ENCODE measurements around the gene MYO3B. TPM values are rescaled to one million over a fixed set of nuclear protein-coding genes. Genes with fewer than 3 reads are reported as not detected.

MYO3B gene
- polyA plus RNA-seq, 2 of the 4 experiments (the other 2 are of a cell fraction): 0.01 TPM; not detected in 1

- DNase-seq (ENCODE audit: low read depth in 1 of 2, low spot score in 1 of 2) (no peak), ATAC-seq (no peak), FAIRE-seq (no peak)
- CTCF ChIA-PET: interaction anchor here (0.6 to 7.9 kb wide), 6 partner anchors 8 to 437 kb away, joined by 3 to 79 read pairs (median 7); partner anchors contain the start of gene GAD1
- no peaks in the 10 kb centered on the region for H3K4me1 ChIP-seq
- no peaks in the 10 kb centered on the region for H3K9me3 ChIP-seq
- POLR2A ChIA-PET: no interaction called here
- no peak overlapping the region for H3K27ac ChIP-seq
- WGBS (ENCODE audit: missing lambda C conversion rate): 28% methylated on average over 8 of the region's 8 CpGs
- H3K4me2 ChIP-seq: no peak overlapping the region
- H3K4me3 ChIP-seq: no peak overlapping the region
- peak; percentile 19; the same call in 2 of the 3 replicates for TF ChIP-seq CTCF (IDR thresholded peaks at IDR 0.05)
- TF ChIP-seq RAD21 (conservative IDR thresholded peaks at IDR 0.05 in 1 of 2, IDR thresholded peaks at IDR 0.05 in 1 of 2): 0 out of 5 replicates have a peak, but pooled peaks of 1 of the 2 experiments have one; percentile 8
- no peak for TF ChIP-seq RARB (CRISPR knock-in tag; IDR thresholded peaks at IDR 0.05)
These were observed 199.7 kb downstream of the MYO3B start for GRCh38 chr2:170377500-170378207.

- WGBS (ENCODE audit: missing lambda C conversion rate): 33% methylated on average over 4 of the region's 4 CpGs
- TF ChIP-seq, protein P1, sequence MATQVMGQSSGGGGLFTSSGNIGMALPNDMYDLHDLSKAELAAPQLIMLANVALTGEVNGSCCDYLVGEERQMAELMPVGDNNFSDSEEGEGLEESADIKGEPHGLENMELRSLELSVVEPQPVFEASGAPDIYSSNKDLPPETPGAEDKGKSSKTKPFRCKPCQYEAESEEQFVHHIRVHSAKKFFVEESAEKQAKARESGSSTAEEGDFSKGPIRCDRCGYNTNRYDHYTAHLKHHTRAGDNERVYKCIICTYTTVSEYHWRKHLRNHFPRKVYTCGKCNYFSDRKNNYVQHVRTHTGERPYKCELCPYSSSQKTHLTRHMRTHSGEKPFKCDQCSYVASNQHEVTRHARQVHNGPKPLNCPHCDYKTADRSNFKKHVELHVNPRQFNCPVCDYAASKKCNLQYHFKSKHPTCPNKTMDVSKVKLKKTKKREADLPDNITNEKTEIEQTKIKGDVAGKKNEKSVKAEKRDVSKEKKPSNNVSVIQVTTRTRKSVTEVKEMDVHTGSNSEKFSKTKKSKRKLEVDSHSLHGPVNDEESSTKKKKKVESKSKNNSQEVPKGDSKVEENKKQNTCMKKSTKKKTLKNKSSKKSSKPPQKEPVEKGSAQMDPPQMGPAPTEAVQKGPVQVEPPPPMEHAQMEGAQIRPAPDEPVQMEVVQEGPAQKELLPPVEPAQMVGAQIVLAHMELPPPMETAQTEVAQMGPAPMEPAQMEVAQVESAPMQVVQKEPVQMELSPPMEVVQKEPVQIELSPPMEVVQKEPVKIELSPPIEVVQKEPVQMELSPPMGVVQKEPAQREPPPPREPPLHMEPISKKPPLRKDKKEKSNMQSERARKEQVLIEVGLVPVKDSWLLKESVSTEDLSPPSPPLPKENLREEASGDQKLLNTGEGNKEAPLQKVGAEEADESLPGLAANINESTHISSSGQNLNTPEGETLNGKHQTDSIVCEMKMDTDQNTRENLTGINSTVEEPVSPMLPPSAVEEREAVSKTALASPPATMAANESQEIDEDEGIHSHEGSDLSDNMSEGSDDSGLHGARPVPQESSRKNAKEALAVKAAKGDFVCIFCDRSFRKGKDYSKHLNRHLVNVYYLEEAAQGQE (IDR thresholded peaks at IDR 0.05): no peak
- TF ChIP-seq POLR2A (IDR thresholded peaks at IDR 0.05; ENCODE audit: low read length) (no peak), NFE2L2 (conservative IDR thresholded peaks at IDR 0.05; ENCODE audit: low read length) (no peak)
- POLR2A ChIA-PET: no interaction called here
- no peaks in the 10 kb centered on the region for H3K9me3 ChIP-seq
- no peak overlapping the region for H3K4me3 ChIP-seq
- CTCF ChIA-PET: interaction anchor here (0.7 to 7.9 kb wide), 5 partner anchors 11 to 442 kb away, joined by 4 to 79 read pairs (median 6); partner anchors contain the start of gene GAD1
- ATAC-seq (no peak), FAIRE-seq (no peak), DNase-seq (ENCODE audit: low read depth in 1 of 2, low spot score in 1 of 2) (no peak)
- H3K27ac ChIP-seq: no peak overlapping the region
- H3K4me1 ChIP-seq: no peaks in the 10 kb centered on the region
- H3K4me2 ChIP-seq: no peak overlapping the region
These were observed 202.3 kb downstream of the MYO3B start for GRCh38 chr2:170380267-170380666.

GRCh38 chr2:170381678-170382077 lies 203.7 kb downstream of the MYO3B start:
- TF ChIP-seq FOSL2 (IDR thresholded peaks at IDR 0.05) (no peak), FOSL2 (CRISPR knock-in tag; IDR thresholded peaks at IDR 0.05) (no peak), EP300 (IDR thresholded peaks at IDR 0.05) (no peak), CBX2 (IDR thresholded peaks at IDR 0.05; ENCODE audit: borderline replicate concordance, low read depth) (no peak), KDM1A (IDR thresholded peaks at IDR 0.05; ENCODE audit: low read depth) (no peak), NR3C1 (IDR thresholded peaks at IDR 0.05) (no peak), HOXB5 (CRISPR knock-in tag; IDR thresholded peaks at IDR 0.05) (no peak)
- DNase-seq (ENCODE audit: low read depth in 1 of 2, low spot score in 1 of 2) (no peak), ATAC-seq (no peak), FAIRE-seq (no peak)
- 22% methylated on average over 2 of the region's 2 CpGs for WGBS (ENCODE audit: missing lambda C conversion rate)
- no peak overlapping the region for H3K4me3 ChIP-seq
- POLR2A ChIA-PET: no interaction called here
- H3K9me3 ChIP-seq: no peaks in the 10 kb centered on the region
- H3K4me1 ChIP-seq: no peaks in the 10 kb centered on the region
- H3K4me2 ChIP-seq: no peak overlapping the region
- CTCF ChIA-PET: interaction anchor here (0.8 to 7.9 kb wide), 4 partner anchors 20 to 492 kb away, joined by 4 to 79 read pairs (median 8); partner anchors contain the start of gene GAD1
- H3K27ac ChIP-seq: no peak overlapping the region

- Histone ChIP-seq H3K9me3 (no peaks in the 10 kb centered on the region), H3K4me3 (no peak overlapping the region), H3K4me2 (no peak overlapping the region), H3K27ac (no peak overlapping the region), H3K4me1 (no peaks in the 10 kb centered on the region)
- 17% methylated on average over 3 of the region's 3 CpGs for WGBS (ENCODE audit: missing lambda C conversion rate)
- TF ChIP-seq NFE2L2 (conservative IDR thresholded peaks at IDR 0.05; ENCODE audit: low read length) (no peak), JUN (IDR thresholded peaks at IDR 0.05) (no peak), ZFP36 (IDR thresholded peaks at IDR 0.05; ENCODE audit: borderline replicate concordance, partially characterized antibody) (no peak), GATA3 (IDR thresholded peaks at IDR 0.05; ENCODE audit: borderline replicate concordance) (no peak), ZSCAN20 (CRISPR knock-in tag; IDR thresholded peaks at IDR 0.05) (no peak), HDAC2 (IDR thresholded peaks at IDR 0.05) (no peak), TFCP2L1 (CRISPR knock-in tag; IDR thresholded peaks at IDR 0.05) (no peak)
- no peak for DNase-seq (ENCODE audit: low read depth in 1 of 2, low spot score in 1 of 2)
- POLR2A ChIA-PET: no interaction called here
- ATAC-seq: no peak
- CTCF ChIA-PET: no interaction called here
- no peak for FAIRE-seq
These were observed 208.6 kb downstream of the MYO3B start for GRCh38 chr2:170386554-170386953.
